HEK293T (cell line): ENCODE results near the gene SLC37A4.
"Not testable (repeated sequence)": the region's sequence is repeated elsewhere in the genome, so short reads cannot be mapped to it uniquely, and the experiment has no call there.

Source experiments
- CTCF ChIA-PET: fragments of 350-600 bp; formaldehyde crosslinking; extraction: SDS; loops from one replicate; lab custom pipeline; 2021; ENCODE audit warnings: antibody characterized with exemption, inconsistent platforms; lab: Yijun Ruan, JAX
- POLR2A ChIA-PET: fragments of 350-600 bp; formaldehyde crosslinking; extraction: SDS; loops from one replicate; lab custom pipeline; 2020; ENCODE audit warnings: antibody characterized with exemption, inconsistent platforms; lab: Yijun Ruan, JAX
- DNase-seq: peaks from one replicate; pipeline ENCODE4 v3.0.0; 2012; ENCODE audit warnings: mixed read lengths; ENCODE audit errors: extremely low spot score
- ARNT ChIP-seq: fragments of 450-650 bp; IDR thresholded peaks from 2 replicates; pipeline ENCODE4 v1.6.1; 2017; ENCODE audit warnings: mild to moderate bottlenecking
- BHLHE40 ChIP-seq: fragments of 450-650 bp; IDR thresholded peaks from 2 replicates; pipeline ENCODE4 v1.6.1; 2016; ENCODE audit warnings: mild to moderate bottlenecking, moderate library complexity, borderline replicate concordance
- CTBP1 ChIP-seq: fragments of 450-650 bp; IDR thresholded peaks from 2 replicates; pipeline ENCODE4 v1.6.1; 2016; ENCODE audit warnings: borderline replicate concordance
- ELF4 ChIP-seq: fragments of 450-650 bp; IDR thresholded peaks from 2 replicates; pipeline ENCODE4 v1.6.1; 2017; ENCODE audit warnings: antibody characterized with exemption
- FOXA1 ChIP-seq: fragments of 450-650 bp; IDR thresholded peaks from 2 replicates; pipeline ENCODE4 v1.6.1; 2016; ENCODE audit warnings: mild to moderate bottlenecking
- FOXK2 ChIP-seq: fragments of 450-650 bp; IDR thresholded peaks from 2 replicates; pipeline ENCODE4 v1.6.1; 2016; ENCODE audit warnings: mild to moderate bottlenecking
- FOXM1 ChIP-seq: fragments of 450-650 bp; IDR thresholded peaks from 2 replicates; pipeline ENCODE4 v1.6.1; 2017; ENCODE audit warnings: mild to moderate bottlenecking, borderline replicate concordance
- HDGF ChIP-seq: fragments of 450-650 bp; IDR thresholded peaks from 2 replicates; pipeline ENCODE4 v1.6.1; 2017; ENCODE audit warnings: antibody characterized with exemption, borderline replicate concordance
- L3MBTL2 ChIP-seq: fragments of 450-650 bp; conservative IDR thresholded peaks from 2 replicates; pipeline ENCODE4 v1.6.1; 2016; ENCODE audit warnings: mild to moderate bottlenecking
- LEF1 ChIP-seq: fragments of 450-650 bp; IDR thresholded peaks from 2 replicates; pipeline ENCODE4 v1.6.1; 2017; ENCODE audit warnings: mild to moderate bottlenecking, borderline replicate concordance
- NFRKB ChIP-seq: fragments of 450-650 bp; IDR thresholded peaks from 2 replicates; pipeline ENCODE4 v1.6.1; 2016; ENCODE audit warnings: mild to moderate bottlenecking, moderate library complexity
- PKNOX1 ChIP-seq: fragments of 450-650 bp; IDR thresholded peaks from 2 replicates; pipeline ENCODE4 v1.6.1; 2016
- SP1 ChIP-seq: fragments of 450-650 bp; IDR thresholded peaks from 2 replicates; pipeline ENCODE4 v1.6.1; 2017
- SUZ12 ChIP-seq: fragments of 450-650 bp; IDR thresholded peaks from 2 replicates; pipeline ENCODE4 v1.6.1; 2016; ENCODE audit warnings: mild to moderate bottlenecking
- TARDBP ChIP-seq: fragments of 450-650 bp; IDR thresholded peaks from 2 replicates; pipeline ENCODE4 v1.6.1; 2016
- ZNF384 ChIP-seq: fragments of 450-650 bp; IDR thresholded peaks from 2 replicates; pipeline ENCODE4 v1.6.1; 2016

Gene SLC37A4

GRCh38 chr11:119044708-119045107, 14.0 kb upstream of the SLC37A4 start:
- TF ChIP-seq FOXM1 (no peak), LEF1 (no peak), L3MBTL2 (no peak), BHLHE40 (no peak), FOXA1 (no peak)
- POLR2A ChIA-PET, result no interaction called here
- DNase-seq, result peak; percentile 39
- CTCF ChIA-PET, result no interaction called here

DNA sequence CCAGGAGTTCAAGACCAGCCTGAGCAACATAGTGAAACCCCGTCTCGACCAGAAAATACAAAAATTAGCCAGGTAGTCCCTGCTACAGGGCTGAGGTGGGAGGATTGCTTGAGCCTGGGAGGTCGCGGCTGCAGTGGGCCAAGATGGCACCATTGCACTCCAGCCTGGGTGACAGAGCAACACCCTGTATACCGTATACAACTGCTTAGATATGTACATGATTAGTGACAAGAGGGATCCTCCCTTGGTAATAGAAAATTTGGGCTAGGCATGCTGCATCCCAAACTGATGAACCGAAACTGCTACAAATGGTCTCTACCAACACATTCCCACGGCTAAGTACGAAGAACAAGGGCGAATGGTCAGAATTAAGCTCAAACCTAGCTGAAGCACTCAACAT, 12.2 kb upstream of the SLC37A4 start:
- CTCF ChIA-PET, result interaction anchor here (1.0 kb wide), 1 partner anchor 12 kb away, joined by 6 read pairs; the partner anchor contains the start of gene SLC37A4
- POLR2A ChIA-PET, result interaction anchor here (1.4 kb wide), 1 partner anchor 19 kb away, joined by 3 read pairs; no protein-coding TSS in a partner anchor
- no peak for DNase-seq
- TF ChIP-seq FOXK2, result no peak
- TF ChIP-seq FOXA1, result no peak
- TF ChIP-seq LEF1, result no peak
- TF ChIP-seq ARNT, result no peak
- no peak for TF ChIP-seq FOXM1
- no peak for TF ChIP-seq ZNF384
- TF ChIP-seq SUZ12, result no peak
- TF ChIP-seq HDGF, result no peak
- no peak for TF ChIP-seq L3MBTL2
- TF ChIP-seq ELF4, result no peak
- no peak for TF ChIP-seq SP1
- TF ChIP-seq BHLHE40, result no peak
- no peak for TF ChIP-seq NFRKB
- no peak for TF ChIP-seq CTBP1

DNA sequence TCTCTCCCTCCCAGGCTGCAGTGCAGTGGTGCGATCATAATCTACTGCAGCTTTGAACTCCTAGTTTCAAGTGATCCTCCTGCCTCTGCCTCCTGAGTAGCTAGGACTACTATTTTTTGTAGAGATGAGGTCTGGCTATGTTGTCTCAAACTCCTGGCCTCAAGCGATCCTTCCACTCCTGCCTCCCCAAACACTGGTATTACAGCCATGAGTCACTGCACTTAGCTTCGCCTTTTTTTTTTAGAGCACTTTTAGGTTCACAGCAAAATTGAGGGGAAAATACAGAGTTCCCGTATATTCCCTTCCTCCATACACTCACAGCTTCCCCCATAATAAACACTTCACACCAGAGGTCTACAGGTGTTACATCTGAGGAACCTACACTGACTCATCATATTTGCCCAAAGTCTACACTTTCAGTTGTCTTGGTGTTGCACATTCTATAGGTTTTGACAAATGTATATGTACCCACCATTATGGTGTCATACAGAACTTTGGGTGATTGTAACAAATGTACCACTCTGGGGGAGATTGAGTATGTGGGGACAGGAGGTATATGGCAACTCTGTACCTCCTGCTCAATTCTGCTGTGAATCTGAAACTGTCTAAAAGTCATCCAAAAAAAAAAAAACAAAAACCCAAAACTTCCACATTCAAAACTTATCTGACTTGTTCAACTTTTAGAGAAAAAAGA, 11.3 kb upstream of the SLC37A4 start:
- POLR2A ChIA-PET, result no interaction called here
- CTCF ChIA-PET, result no interaction called here
- no peak for DNase-seq
- TF ChIP-seq FOXA1 (no peak), SP1 (no peak), FOXM1 (no peak), L3MBTL2 (no peak), FOXK2 (no peak), LEF1 (no peak), SUZ12 (no peak), ARNT (no peak), ZNF384 (no peak), BHLHE40 (no peak), ELF4 (no peak), HDGF (no peak), NFRKB (no peak), CTBP1 (no peak), PKNOX1 (no peak), TARDBP (no peak)

DNA sequence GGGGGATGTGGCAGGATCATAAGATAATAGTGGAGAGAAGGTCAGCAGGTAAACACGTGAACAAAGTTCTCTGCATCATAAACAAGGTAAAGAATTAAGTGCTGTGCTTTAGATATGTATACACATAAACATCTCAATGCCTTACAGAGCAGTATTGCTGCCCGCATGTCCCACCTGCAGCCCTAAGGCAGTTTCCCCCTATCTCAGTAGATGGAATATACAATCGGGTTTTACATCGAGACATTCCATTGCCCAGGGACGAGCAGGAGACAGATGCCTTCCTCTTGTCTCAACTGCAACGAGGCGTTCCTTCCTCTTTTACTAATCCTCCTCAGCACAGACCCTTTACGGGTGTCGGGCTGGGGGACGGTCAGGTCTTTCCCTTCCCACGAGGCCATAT, 8.8 kb upstream of the SLC37A4 start:
- CTCF ChIA-PET, result not testable (repeated sequence)

DNA sequence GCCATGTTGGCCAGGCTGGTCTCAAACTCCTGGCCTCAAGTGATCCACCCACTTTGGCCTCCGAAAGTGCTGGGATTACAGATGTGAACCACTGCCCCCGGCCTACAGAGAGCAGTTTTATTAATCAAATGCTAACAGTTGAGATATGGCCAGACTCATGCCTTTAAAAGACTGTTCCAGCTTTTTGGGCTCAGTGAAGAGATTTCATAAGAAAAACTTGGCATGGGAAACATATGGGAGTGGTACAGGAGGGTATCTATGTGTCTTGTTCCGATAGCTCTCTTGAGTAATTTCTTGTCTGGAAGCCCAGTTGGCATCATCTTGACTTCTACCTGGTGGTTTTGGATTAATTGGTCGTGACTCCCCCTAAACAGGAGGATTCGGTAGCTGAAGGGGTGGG, 8.2 kb upstream of the SLC37A4 start:
- TF ChIP-seq CTBP1, result no peak
- no peak for TF ChIP-seq ARNT
- no peak for TF ChIP-seq L3MBTL2
- TF ChIP-seq NFRKB, result no peak
- TF ChIP-seq FOXM1, result no peak
- CTCF ChIA-PET, result no interaction called here
- POLR2A ChIA-PET, result no interaction called here
- DNase-seq, result no peak

More for the DNA sequence above, 8.8 kb upstream of the SLC37A4 start:
- POLR2A ChIA-PET, DNase-seq: not testable (repeated sequence)

- ChIA-PET POLR2A (no interaction called here), CTCF (interaction anchor here (0.8 kb wide), 1 partner anchor 13 kb away, joined by 3 read pairs; no protein-coding TSS in a partner anchor)
- TF ChIP-seq FOXA1 (no peak), NFRKB (no peak), SUZ12 (no peak), CTBP1 (no peak), SP1 (no peak), L3MBTL2 (no peak), ARNT (no peak), FOXK2 (no peak), ELF4 (no peak), TARDBP (no peak), PKNOX1 (no peak), HDGF (no peak), FOXM1 (no peak), LEF1 (no peak), ZNF384 (no peak), BHLHE40 (no peak)
- DNase-seq, result no peak
Measured at GRCh38 chr11:119034813-119035212, 4.1 kb upstream of the SLC37A4 start.

- CTCF ChIA-PET, DNase-seq: not testable (repeated sequence)
- POLR2A ChIA-PET, result interaction anchor here (3.0 kb wide), 1 partner anchor 23 kb away, joined by 9 read pairs; the partner anchor contains the start of gene HYOU1
Measured at GRCh38 chr11:119033421-119033820, 2.7 kb upstream of the SLC37A4 start.
